C4-2B (cell line): ENCODE data around the gene DPYSL5.

Experiments
- ZFX ChIP-seq: fragments of 450-650 bp; IDR thresholded peaks from 2 replicates; pipeline ENCODE4 v1.6.1; 2017
- TF ChIP-seq, protein P1 (sequence below): fragments of 450-650 bp; conservative IDR thresholded peaks from 2 replicates; pipeline ENCODE4 v1.5.1; 2017; ENCODE audit warnings: mild to moderate bottlenecking

DNA sequence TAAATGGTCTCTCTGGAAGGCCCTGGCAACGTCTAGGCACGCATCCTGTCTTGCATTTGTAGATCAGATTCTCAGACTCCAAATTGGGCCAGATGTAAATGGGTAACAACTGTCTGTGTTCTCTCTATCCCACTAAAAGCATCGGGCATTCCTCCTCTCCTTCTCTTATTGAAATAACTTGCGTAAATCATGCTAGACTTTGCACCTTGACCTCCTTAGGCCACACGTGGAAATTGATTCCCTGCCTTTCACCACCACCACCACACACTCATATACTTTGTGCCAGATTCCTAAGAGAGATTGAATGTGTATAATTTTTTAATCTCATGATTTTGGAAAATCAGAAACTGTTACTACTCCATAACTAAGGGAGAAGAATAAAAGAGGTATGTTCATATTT is 143.8 kb downstream of the DPYSL5 start:
- TF ChIP-seq, protein P1, sequence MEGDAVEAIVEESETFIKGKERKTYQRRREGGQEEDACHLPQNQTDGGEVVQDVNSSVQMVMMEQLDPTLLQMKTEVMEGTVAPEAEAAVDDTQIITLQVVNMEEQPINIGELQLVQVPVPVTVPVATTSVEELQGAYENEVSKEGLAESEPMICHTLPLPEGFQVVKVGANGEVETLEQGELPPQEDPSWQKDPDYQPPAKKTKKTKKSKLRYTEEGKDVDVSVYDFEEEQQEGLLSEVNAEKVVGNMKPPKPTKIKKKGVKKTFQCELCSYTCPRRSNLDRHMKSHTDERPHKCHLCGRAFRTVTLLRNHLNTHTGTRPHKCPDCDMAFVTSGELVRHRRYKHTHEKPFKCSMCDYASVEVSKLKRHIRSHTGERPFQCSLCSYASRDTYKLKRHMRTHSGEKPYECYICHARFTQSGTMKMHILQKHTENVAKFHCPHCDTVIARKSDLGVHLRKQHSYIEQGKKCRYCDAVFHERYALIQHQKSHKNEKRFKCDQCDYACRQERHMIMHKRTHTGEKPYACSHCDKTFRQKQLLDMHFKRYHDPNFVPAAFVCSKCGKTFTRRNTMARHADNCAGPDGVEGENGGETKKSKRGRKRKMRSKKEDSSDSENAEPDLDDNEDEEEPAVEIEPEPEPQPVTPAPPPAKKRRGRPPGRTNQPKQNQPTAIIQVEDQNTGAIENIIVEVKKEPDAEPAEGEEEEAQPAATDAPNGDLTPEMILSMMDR = no peak
- no peak for TF ChIP-seq ZFX
